Loucy (cell line): ENCODE data around the gene CEP290.
"Not testable (repeated sequence)": the region's sequence is repeated elsewhere in the genome, so short reads cannot be mapped to it uniquely, and the experiment has no call there.

Experiments
- H2AFZ ChIP-seq: fragments of 200-600 bp; sonication (generic); 2 replicates; pipeline ENCODE4 v1.6.0; 2016; ENCODE audit warnings: antibody characterized with exemption, mild to moderate bottlenecking, low read length, moderate library complexity
- H3F3A ChIP-seq: fragments of 200-600 bp; 2 replicates; pipeline ENCODE4 v1.6.0; 2016; ENCODE audit warnings: antibody characterized with exemption, low read depth, mild to moderate bottlenecking
- H3K27me3 ChIP-seq: fragments of 200-600 bp; sonication (generic); 2 replicates; pipeline ENCODE4 v1.6.1; 2014; ENCODE audit warnings: low read length, mild to moderate bottlenecking; ENCODE audit not compliant: insufficient read depth, poor library complexity, severe bottlenecking
- H3K36me3 ChIP-seq: fragments of 200-600 bp; sonication (generic); 2 replicates; pipeline ENCODE4 v1.6.1; 2016; ENCODE audit warnings: low read length; ENCODE audit not compliant: insufficient read depth
- H3K4me1 ChIP-seq: fragments of 200-600 bp; sonication (generic); 2 replicates; pipeline ENCODE4 v1.5.1; 2014; ENCODE audit warnings: low read length, mild to moderate bottlenecking; ENCODE audit not compliant: insufficient read depth, poor library complexity, severe bottlenecking
- H3K4me2 ChIP-seq: fragments of 200-600 bp; sonication (generic); 2 replicates; pipeline ENCODE4 v1.6.0; 2014; ENCODE audit warnings: antibody characterized with exemption, low read length, low read depth, mild to moderate bottlenecking; ENCODE audit not compliant: poor library complexity, severe bottlenecking
- H3K4me3 ChIP-seq: fragments of 200-600 bp; sonication (generic); 2 replicates; pipeline ENCODE4 v1.5.1; 2014; ENCODE audit warnings: low read length, mild to moderate bottlenecking, mixed read lengths; ENCODE audit not compliant: poor library complexity, severe bottlenecking
- H3K79me2 ChIP-seq: fragments of 200-600 bp; sonication (generic); 2 replicates; pipeline ENCODE4 v1.6.1; 2014; ENCODE audit warnings: low read length; ENCODE audit not compliant: insufficient read depth
- H3K9ac ChIP-seq: fragments of 200-600 bp; sonication (generic); 2 replicates; pipeline ENCODE4 v1.6.0; 2014; ENCODE audit warnings: mild to moderate bottlenecking, low read depth, low read length, moderate library complexity; ENCODE audit not compliant: poor library complexity, severe bottlenecking
- H3K9me2 ChIP-seq: fragments of 200-600 bp; sonication (generic); replicated peaks from 2 replicates; pipeline ENCODE4 v1.6.1; 2016; ENCODE audit warnings: low read depth, low read length, mixed read lengths
- H3K9me3 ChIP-seq: fragments of 200-600 bp; sonication (generic); 2 replicates; pipeline ENCODE4 v1.6.1; 2014; ENCODE audit warnings: mild to moderate bottlenecking, antibody characterized with exemption, low read length, low read depth; ENCODE audit not compliant: insufficient read depth
- H4K20me1 ChIP-seq: fragments of 200-600 bp; sonication (generic); 2 replicates; pipeline ENCODE4 v1.6.0; 2014; ENCODE audit warnings: antibody characterized with exemption, low read length, mild to moderate bottlenecking; ENCODE audit not compliant: insufficient read depth, poor library complexity, severe bottlenecking
- CTCF ChIP-seq: fragments of 200-600 bp; sonication (generic); conservative IDR thresholded peaks from 2 replicates; pipeline ENCODE4 v1.5.1; 2014; ENCODE audit warnings: mild to moderate bottlenecking, antibody characterized with exemption, low read length
- EZH2phosphoT487 ChIP-seq: fragments of 200-600 bp; IDR thresholded peaks from 2 replicates; pipeline ENCODE4 v1.6.1; 2018; ENCODE audit warnings: antibody characterized with exemption, mild to moderate bottlenecking, moderate library complexity, borderline replicate concordance

Gene CEP290

GRCh38 chr12:88035907-88036289 is 106.0 kb downstream of the CEP290 start:
- Histone ChIP-seq H3F3A (no peaks in the 10 kb centered on the region), H3K4me1 (peaks cover 43% of the 10 kb centered on the region), H3K4me2 (peak overlapping the region; percentile 89), H4K20me1 (peaks cover 24% of the 10 kb centered on the region), H3K27me3 (no peaks in the 10 kb centered on the region), H3K4me3 (peak overlapping the region; percentile 83), H3K9ac (peak overlapping the region; percentile 79), H3K79me2 (peaks cover 43% of the 10 kb centered on the region), H2AFZ (peak overlapping the region; percentile 96), H3K9me2 (no peaks in the 10 kb centered on the region), H3K9me3 (no peaks in the 10 kb centered on the region), H3K36me3 (no peaks in the 10 kb centered on the region)
- no peak for TF ChIP-seq EZH2phosphoT487
- no peak for TF ChIP-seq CTCF

GRCh38 chr12:88035271-88035906 is 106.5 kb downstream of the CEP290 start:
- Histone ChIP-seq H3K4me3 (peak overlapping the region; percentile 83), H3K4me2 (peak overlapping the region; percentile 89), H3K4me1 (peaks cover 43% of the 10 kb centered on the region), H4K20me1 (peaks cover 21% of the 10 kb centered on the region), H3K9me2 (no peaks in the 10 kb centered on the region), H3K9me3 (no peaks in the 10 kb centered on the region), H3K36me3 (no peaks in the 10 kb centered on the region), H2AFZ (peak overlapping the region; percentile 96), H3F3A (no peaks in the 10 kb centered on the region), H3K9ac (peak overlapping the region; percentile 79), H3K27me3 (no peaks in the 10 kb centered on the region), H3K79me2 (peaks cover 39% of the 10 kb centered on the region)
- no peak for TF ChIP-seq CTCF
- TF ChIP-seq EZH2phosphoT487: no peak

- H3K4me1 ChIP-seq, H3K79me2 ChIP-seq, H3K9me2 ChIP-seq, H3K9me3 ChIP-seq, H2AFZ ChIP-seq, H3K36me3 ChIP-seq, H4K20me1 ChIP-seq, H3F3A ChIP-seq, H3K4me2 ChIP-seq, H3K9ac ChIP-seq, H3K27me3 ChIP-seq, H3K4me3 ChIP-seq: not testable (repeated sequence)
Observed at GRCh38 chr12:88031161-88031560, 110.7 kb downstream of the CEP290 start.

GRCh38 chr12:88029093-88029665 is 112.7 kb downstream of the CEP290 start, which contains the start of gene C12orf50:
C12orf50 (minus strand) TSS chr12:88029401; CDS start chr12:88026962, 2,439 bp downstream.
- H4K20me1 ChIP-seq: no peaks in the 10 kb centered on the region
- H3K79me2 ChIP-seq: no peaks in the 10 kb centered on the region
- H3K4me1 ChIP-seq: no peaks in the 10 kb centered on the region
- H3K9me2 ChIP-seq: no peaks in the 10 kb centered on the region
- H3K36me3 ChIP-seq: no peaks in the 10 kb centered on the region
- no peak within 1 kb of the TSS for H3K4me3 ChIP-seq
- no peak within 1 kb of the TSS for H3K4me2 ChIP-seq
- no peaks in the 10 kb centered on the region for H3K9me3 ChIP-seq
- no peaks in the 10 kb centered on the region for H3K27me3 ChIP-seq
- no peaks in the 10 kb centered on the region for H3F3A ChIP-seq
- no peak within 1 kb of the TSS for H3K9ac ChIP-seq
- TF ChIP-seq EZH2phosphoT487: no peak
- no peak for TF ChIP-seq CTCF
- no peak within 1 kb of the TSS for H2AFZ ChIP-seq
